Right ventricle myocardium inferior (tissue), 1 donor: ENCODE measurements around the gene CSF1R. TPM values are rescaled to one million over a fixed set of nuclear protein-coding genes. Genes with fewer than 3 reads are reported as not detected.
A peak's percentile ranks its signal among the peaks of the same experiment; 100 is the strongest.

Experiments used
- ATAC-seq: fragments of 200-7000 bp; cut with Tn5 transposase; one replicate; pipeline ENCODE4 v1.9.1; 2020; ENCODE audit warnings: mild to moderate bottlenecking, moderate library complexity
- DNase-seq: peaks from one replicate; pipeline ENCODE4 v3.0.0; 2021; ENCODE audit errors: missing footprints
- intact Hi-C: fragments of 100-400 bp; cut with DNase I; formaldehyde crosslinking; loops from one replicate; pipeline ENCODE4 v1.11.0; 2022
- total RNA-seq: library from RNA; stranded (reverse); fragmentation: NEBNext Ultra II Directional; extraction: Animal tissue kit (Norgen Biotek cat#: 25700); gene quantifications from one replicate; pipeline ENCODE4 v1.2.1, GENCODE V29; 2021
- donor health status: DM: no; HTN: yes; CAD: no; lungs with severe emphysema.

CSF1R gene
- total RNA-seq, 1 donor from 2014 or later, result 21.9 TPM

DNA sequence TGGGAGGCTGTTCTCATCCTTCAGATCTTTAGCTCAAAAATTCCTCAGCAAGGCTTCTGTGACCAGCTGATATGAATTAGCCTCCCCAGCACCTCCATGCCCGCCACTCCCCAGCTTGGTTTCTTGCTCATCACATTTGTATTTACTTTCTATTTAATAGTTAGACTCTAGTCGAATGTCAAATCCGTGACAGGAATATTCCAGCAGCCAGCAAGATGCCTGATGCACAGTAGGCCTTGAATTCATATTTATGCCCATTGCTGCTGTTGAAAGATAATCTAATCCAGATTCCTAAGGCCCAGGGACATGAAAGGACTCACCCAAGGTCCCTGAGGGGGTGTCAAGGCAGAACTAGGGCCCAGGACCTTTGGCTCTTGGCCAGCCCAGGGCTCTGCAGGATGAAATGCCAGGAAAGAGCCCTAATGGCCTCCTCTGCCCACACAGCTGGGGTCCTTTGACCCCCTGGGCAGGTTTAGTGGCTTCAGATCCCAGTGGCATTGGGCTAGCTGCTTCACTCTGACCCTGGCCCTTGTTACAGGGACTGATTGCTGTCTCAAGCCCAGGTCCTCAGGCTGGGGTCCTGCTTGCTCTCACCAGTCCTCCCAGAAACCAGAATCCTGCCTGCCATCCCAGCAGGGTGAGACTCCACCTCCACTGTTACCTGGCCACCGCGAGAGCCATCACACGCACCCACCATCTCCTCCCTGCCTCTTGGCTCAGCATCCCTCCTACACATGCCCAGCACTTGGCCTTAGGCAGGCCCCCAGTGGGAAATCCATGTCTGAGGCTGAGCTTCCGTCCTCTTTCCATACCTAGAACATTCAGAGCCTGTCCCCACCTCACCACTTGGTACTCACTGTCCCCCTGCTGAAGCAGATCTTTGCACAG is 7.3 kb downstream of the CSF1R start:
- DNase-seq (no peak), ATAC-seq (no peak)
- intact Hi-C loops, result no loop called here

DNA sequence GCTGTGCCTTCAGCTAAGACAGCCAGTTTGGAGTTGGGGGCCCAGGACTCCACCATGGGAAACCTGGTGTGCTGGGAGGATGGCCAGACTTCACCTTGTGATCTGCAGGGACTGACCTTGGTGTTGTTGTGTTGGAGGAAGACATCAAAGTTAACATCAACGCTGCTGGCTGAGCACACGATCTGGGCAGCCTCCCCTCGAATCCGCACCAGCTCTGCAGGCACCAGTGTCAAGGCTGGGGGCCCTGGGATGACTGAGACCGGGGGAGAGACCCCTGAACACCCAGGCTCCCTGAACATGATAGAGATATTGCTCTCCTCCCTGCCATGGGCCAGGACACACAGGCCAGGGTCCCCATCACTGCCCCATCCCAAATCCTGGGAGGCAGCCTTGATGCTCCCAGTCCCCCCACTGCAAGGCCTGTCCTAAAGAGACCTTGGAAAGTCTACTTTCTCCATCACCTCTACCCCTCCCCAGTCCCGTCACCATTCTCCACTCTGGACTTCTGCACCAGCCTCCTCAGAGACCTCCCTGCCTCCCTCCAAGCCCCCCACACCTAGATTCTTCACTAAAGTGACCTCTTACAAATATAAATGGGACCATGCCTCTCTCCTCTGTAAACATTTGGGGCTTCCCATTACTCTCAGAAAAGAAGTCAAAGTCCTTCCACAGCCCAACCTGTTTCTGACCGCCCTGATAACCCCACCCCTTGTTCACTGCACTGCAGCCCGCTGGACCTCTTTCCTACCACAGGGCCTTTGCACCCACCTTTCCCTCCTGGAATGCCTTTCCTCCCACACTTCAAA is 8.2 kb downstream of the CSF1R start:
- DNase-seq, result no peak
- no peak for ATAC-seq
- intact Hi-C loops, result no loop called here

DNA sequence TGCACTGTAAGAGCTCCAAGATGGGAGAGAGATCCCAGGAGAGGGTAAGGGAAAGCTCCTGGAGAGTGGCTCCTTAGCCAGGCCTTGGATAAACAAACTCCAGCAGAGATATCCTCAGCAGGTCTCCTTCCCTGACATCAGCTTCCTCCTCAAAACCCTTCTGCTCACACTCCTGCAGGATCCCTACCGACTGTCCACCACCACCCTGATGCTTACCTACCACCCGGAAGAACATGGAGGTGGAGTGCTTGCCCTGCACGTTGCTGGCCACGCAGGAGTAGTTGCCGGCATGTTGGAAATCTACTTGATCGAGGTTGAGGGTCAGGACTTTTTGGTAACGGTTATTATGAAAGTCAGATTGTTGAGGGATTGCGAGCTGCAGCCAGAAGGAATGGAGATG is 9.3 kb downstream of the CSF1R start:
- intact Hi-C loops, result no loop called here
- no peak for DNase-seq
- no peak for ATAC-seq

DNA sequence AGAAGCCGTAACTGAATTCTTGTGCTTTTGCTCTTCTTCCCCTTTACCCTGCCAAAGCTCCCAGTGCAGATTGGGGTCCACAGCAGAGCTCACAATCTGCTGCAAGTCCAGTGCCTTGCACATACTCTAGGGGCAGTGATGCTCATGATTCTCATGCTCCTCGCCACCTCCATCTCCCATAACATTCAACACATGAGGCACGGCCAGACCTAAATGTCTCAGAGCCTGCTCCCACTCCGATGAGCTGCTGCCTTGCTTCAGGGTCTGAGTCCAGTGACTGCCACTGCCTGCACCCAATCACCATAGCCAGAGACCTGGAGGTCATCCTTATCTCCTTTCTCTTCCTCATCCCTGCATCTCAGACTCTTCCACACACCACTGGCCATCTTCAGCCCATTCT is 10.5 kb downstream of the CSF1R start:
- DNase-seq (no peak), ATAC-seq (no peak)
- intact Hi-C loops, result no loop called here

DNA sequence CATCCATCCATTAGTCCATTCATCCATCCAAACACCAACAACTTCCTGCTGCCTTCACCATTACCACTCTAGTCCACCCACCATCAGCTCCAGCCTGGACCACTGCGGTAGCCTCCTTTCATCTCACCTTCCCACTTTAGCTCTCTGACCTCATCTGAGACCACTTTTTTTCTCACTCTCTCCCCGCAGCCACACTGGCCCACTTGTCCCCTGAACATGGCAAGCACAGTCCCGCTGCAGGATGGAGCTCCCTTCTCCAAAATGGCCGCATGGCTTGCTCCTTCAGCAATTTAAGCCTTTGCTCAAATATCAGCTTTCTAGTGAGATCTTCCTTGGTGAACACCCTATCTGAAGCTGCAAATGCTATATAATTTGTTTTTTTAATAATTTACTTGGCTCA is 11.1 kb downstream of the CSF1R start:
- ATAC-seq (no peak), DNase-seq (no peak)
- intact Hi-C loops, result no loop called here

DNA sequence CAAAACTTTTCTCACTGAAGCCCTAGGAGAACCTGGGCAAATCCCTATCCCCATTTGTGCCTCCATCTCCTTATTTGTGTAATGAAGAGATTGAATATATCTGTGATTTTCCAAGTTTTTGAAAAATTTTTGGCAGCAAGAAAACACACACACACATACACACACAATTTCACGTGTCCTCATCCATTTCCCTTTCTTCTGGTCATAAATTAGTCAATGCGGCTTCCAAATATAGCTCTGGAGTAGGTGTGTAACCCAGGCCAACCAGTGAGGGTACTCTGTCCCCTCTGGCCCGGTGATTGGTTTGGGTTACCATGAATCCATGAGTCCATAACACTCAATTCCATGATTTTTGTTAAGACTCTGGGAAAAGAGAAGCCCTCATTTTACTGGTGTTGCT is 12.7 kb downstream of the CSF1R start:
- no peak for ATAC-seq
- DNase-seq, result no peak
- intact Hi-C loops, result no loop called here

GRCh38 chr5:150073086-150073625 is 13.2 kb downstream of the CSF1R start:
- DNase-seq (no peak), ATAC-seq (no peak)
- intact Hi-C loops, result no loop called here

DNA sequence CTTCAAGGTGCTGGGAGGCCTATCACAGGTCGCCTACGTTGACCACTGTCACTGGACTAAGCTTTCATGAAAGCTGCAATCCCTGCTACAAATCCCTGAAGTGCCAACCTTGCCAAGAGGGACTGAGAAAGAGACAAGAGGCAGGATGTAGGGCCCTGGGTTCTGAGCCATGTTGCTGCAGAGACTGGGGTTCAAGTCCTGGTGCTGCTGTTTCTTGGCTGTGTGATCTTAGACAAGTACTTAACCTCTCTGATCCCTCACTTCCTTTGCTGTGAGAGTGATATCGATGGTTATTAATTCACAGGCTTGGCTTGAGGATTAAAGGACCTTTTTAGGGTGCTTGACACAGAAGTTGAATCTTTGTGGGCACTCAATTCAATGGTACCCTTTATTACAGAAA is 15.5 kb downstream of the CSF1R start:
- intact Hi-C loops, result no loop called here
- ATAC-seq, result no peak
- no peak for DNase-seq

DNA sequence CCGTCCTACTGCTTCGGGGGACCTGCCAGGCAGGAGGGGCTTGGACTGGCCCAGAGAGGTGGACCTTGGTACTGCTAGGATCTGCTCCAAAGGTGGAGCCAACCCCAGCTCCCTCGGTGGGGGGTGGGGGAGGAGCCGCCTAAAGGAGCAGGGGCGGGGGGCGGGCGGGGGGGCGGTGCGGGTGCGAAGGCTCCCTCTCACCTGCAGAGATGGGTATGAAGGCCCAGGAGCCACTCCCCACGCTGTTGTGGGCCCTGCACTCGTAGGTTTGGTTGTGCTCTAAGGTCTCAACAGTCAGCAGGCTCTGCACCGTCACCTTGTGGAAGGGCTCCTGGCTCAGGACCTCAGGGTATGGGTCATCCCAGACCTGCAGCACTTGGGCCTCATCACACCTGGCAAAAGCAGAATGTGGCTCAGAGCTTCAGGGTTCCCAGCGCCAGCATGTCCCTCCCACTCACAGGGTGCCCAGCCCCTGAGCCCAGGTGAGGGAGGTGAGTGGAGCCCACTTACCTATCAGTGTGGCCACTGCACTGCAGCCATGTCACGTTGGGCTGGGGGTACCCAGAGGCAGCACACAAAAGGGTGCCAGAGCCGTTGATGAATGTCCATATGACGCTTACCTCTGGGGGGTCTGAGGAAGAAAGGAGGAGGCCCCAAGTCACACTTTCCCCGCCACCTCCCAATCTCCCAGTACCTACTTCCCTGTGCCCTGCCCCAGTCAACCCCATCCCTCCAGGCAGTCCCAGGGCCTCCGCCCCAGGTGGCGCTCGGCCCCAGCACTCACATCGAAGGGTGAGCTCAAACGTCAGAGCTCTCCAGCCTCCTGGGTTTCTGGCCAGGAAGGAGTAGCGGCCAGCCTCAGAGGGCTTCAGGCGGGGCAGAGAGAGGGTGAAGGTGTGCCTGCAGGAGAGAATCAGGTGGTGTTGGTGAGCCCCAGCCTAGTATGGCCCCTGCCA is 16.4 kb downstream of the CSF1R start:
- no peak for ATAC-seq
- intact Hi-C loops, result no loop called here
- DNase-seq, result no peak

DNA sequence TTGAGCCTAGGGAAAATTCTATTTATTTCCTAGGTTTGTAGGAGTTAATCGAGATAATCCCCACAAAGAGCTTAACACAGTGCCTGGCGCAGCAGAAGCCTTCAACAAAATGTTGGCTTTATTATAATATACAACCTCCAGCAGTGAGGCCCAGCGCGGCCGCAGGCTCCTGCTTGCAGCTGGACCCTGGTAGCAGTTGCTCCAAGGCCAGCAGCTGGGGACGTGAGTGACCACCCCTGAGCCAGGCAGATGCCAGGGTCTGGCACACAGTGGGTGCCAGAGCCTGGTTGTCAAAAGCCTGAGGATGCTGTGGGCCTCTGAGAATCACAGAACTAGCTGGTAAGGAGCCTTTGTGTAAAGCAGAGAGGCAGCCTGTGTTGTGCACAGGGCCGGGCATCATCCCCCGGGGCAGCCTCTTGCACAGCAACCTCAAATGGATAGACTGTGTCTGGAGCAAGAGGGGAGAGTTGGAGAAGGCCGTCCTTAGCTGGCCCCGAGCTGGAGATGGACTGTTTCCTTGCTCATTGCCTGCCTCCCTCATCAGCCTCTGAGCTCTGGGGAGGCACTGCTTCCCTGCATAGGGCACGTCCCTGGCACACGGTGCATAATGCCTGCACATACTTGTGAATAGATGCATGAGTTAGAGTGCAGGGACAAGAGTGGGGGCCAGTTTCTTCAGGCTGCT is 17.3 kb downstream of the CSF1R start:
- intact Hi-C loops, result no loop called here
- ATAC-seq (no peak), DNase-seq (no peak)

DNA sequence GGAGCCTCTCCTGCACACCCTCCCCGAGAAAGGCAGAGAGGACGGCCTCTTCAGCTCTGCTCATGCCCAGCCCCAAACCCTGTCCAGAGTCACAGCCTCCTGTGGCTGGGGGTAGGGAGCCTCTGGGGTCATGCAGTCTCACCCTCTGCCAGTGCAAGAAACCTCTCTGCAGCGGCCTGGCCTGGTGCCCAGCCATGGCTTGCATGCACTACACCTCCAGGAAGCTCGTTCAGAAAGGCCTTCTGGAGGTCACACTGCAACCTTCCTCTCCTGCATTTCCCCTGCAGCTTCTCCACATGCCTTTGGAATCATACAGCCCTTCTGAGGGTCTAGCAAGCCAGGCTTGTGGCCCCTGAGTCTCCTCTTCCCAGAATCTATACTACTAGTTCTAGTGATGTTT is 17.9 kb downstream of the CSF1R start:
- intact Hi-C loops, result no loop called here
- no peak for DNase-seq
- ATAC-seq, result no peak

DNA sequence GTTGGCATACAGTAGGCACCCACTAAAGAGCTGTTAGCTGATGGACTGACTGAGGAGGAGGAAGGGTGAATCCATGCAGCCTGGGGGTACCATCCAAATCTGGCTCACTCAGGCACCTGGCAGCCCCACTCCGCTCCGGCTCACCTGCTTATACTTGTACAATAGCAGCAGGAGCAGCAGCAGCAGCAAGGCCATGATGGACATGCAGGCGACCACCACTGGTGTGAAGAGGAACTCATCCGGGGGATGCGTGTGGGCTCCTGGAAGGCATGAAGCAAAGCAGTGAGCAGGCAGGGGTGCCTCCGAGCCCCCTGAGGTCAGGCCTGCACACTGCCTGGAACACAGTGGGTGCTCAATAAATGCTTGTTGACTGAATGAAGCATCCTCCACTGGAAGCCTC is 18.3 kb downstream of the CSF1R start:
- ATAC-seq, result no peak
- intact Hi-C loops, result no loop called here
- DNase-seq, result no peak

DNA sequence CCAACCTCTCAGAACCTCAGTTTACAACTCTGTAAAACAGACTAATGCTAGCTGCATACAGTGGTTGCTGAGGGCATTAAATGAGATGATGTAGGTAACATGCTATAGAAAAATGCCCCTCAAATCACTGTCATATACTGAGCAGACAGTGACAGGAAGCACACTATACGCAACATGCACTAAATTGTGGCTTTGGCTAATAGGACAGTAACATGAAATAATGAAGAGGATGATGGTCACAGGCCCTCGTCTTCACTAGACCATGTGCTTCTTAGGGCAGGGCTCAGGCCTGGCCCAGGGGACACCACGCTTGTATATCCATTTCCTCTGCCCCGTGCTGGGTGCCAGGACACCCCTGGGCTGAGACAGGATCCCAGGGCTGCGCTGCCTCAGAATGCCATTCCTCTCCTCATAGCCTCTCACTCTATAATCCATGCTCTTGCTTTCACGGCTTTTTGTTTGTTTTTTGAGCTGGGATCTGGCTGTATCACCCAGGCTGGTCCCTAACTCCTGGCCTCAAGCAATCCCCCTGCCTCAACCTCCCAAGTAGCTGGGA is 18.9 kb downstream of the CSF1R start:
- ATAC-seq, result no peak
- intact Hi-C loops, result no loop called here
- no peak for DNase-seq

DNA sequence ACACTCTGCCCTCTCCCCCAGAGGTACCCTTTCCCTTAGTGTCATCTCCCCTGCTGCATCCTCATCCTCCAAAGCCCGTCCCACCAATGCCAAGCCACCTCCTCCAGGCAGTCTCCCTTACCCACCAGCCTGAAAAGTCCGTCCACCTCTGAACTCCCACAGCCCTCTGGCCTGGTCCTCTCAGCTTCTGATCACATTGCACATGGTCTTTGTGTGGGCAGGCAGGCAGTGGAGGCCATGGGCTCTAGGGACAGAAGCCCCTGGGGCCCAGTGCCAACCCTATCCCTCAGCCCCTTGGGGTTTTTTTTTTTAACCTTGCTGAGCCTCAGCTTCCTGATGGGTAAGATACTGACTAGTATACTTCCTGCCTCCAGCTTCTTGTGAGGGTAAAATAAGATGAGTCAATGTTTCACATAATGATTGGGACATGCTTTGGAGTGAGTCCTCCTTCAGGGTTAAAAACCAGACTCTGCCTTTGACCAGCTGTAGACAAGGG is 19.4 kb downstream of the CSF1R start:
- intact Hi-C loops, result no loop called here
- no peak for DNase-seq
- ATAC-seq, result no peak

DNA sequence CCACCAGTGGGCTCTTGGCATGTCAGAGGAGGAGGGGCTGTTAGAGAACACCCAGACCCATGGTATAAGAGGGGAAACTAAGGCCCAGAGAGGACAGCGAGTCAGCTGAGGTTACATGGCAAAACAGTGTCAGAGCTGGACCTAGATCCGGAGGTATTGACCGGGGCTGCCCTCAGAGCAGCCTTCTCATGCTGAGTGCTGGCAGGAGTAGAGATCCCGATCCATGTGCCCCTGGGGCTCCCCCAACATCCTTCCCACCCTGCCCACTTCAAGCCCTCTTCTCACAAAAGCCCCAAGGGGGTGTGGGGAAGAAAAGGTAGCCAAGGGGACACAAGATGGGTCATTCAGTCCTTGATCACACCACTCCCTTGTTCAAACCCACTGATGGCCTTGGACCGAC is 19.9 kb downstream of the CSF1R start:
- ATAC-seq (no peak), DNase-seq (no peak)
- intact Hi-C loops, result no loop called here

GRCh38 chr5:150065886-150066285 is 20.5 kb downstream of the CSF1R start:
- ATAC-seq (peak; percentile 46), DNase-seq (no peak)
- intact Hi-C loops, result no loop called here

DNA sequence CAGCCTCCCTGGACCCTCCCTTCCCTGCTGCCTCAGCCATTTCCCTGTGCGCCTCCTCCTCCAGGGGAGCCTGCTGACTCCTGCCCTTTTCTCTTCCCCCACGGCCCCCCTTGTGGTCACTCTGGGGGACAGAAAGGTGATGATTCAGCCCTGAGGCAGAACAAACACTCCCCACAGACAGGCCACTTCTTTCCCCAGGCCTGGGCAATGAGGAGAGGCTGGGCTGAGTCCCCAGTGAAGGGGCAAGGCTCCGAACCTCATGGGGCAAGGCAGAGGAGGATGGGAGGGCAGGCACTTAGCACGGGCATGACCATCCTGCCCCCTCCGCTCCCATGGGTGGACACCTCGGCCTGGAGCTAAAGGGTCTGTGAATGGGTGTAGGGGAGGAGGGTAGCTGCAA is 21.0 kb downstream of the CSF1R start:
- DNase-seq, result peak; percentile 79
- ATAC-seq, result peak; percentile 71
- intact Hi-C loops, result no loop called here

DNA sequence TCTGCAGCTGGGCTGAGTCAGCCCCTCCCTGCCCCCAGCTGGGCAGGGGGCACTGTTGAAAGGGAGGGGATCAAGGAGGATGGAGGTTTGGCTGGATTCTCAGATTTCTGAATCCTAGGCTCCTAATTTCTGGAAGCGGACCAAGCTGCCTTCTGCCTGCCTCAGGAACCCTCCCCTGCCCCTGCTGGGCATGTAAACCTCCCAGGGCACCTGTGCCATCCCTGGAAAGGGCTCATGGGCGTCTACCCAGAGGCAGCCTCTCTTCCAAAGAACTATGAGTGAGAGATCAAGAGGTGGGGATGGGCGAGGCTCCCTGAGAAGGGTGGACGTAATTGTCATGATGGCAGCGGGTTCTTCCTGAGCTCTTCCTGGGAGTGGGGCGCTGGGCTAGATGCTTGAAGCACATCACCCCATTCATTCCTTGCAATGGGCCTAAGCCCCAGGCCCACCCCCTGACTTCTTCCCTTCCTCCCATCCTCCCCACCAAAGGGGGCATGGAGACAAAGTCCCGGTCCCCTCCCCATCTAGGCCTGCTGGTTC is 21.6 kb downstream of the CSF1R start:
- no peak for ATAC-seq
- DNase-seq, result no peak
- intact Hi-C loops, result no loop called here
